ENCODE measurements around the gene SDR42E2.

Gene SDR42E2

DNA sequence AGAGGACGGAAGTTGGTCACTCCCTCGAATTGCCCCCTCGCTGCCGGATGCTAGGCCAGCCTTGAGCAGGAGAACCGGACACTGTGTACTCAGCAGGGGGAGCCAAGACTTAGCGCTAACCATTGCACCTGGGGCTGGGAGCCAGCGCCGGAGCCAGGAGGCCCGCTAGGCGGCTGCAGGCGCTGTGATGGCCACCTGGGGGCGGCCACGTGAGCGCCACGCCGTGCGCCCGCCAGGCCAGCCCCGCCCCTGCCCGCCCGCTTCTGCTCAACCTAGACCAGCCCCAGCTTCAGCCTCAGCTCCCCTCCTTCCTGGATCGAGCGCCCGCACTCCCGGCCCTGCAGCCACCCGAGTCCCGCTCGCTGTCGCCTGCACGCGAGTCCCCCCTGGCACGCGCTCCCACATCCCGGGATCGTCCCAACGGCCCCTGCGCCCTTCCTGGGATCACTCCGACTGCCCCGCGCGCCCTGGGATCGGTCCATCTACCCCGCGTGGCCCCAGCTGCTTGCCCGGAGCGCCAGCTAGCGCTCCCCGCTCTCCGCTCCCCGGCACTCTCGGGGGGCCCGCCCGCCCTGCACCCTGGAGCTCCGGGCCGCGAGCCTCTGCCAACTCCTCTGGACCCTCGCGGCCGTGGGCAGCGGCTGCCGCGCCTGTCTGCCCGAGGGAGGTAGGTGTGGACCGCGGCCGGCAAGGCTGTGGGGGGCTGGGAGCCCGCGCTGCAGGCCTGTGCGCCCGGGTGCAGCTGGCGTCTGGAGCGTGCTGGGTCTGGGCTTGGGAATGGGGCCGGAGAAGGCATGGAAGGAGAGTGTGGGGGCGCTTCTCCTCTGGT lies 43.9 kb downstream of the SDR42E2 start, which contains the start of gene EEF2K (continued):
- TF ChIP-seq, protein P1, sequence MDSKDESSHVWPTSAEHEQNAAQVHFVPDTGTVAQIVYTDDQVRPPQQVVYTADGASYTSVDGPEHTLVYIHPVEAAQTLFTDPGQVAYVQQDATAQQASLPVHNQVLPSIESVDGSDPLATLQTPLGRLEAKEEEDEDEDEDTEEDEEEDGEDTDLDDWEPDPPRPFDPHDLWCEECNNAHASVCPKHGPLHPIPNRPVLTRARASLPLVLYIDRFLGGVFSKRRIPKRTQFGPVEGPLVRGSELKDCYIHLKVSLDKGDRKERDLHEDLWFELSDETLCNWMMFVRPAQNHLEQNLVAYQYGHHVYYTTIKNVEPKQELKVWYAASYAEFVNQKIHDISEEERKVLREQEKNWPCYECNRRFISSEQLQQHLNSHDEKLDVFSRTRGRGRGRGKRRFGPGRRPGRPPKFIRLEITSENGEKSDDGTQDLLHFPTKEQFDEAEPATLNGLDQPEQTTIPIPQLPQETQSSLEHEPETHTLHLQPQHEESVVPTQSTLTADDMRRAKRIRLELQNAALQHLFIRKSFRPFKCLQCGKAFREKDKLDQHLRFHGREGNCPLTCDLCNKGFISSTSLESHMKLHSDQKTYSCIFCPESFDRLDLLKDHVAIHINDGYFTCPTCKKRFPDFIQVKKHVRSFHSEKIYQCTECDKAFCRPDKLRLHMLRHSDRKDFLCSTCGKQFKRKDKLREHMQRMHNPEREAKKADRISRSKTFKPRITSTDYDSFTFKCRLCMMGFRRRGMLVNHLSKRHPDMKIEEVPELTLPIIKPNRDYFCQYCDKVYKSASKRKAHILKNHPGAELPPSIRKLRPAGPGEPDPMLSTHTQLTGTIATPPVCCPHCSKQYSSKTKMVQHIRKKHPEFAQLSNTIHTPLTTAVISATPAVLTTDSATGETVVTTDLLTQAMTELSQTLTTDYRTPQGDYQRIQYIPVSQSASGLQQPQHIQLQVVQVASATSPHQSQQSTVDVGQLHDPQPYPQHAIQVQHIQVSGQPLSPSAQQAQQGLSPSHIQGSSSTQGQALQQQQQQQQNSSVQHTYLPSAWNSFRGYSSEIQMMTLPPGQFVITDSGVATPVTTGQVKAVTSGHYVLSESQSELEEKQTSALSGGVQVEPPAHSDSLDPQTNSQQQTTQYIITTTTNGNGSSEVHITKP (tag by site-specific recombination; IDR thresholded peaks at IDR 0.05): peak; percentile 94
- TF ChIP-seq ZNF10 (tag by site-specific recombination; IDR thresholded peaks at IDR 0.05) (peak; percentile 94), OVOL3 (tag by site-specific recombination; IDR thresholded peaks at IDR 0.05) (no peak), KLF1 (tag by site-specific recombination; IDR thresholded peaks at IDR 0.05) (peak; percentile 22; the same call in 1 of the 2 replicates), GLIS2 (tag by site-specific recombination; IDR thresholded peaks at IDR 0.05) (peak; percentile 77), ZNF184 (tag by site-specific recombination; IDR thresholded peaks at IDR 0.05) (peak; percentile 43; the same call in 1 of the 2 replicates), ZNF76 (tag by site-specific recombination; IDR thresholded peaks at IDR 0.05; ENCODE audit: borderline replicate concordance, low read depth) (peak; percentile 79), ZNF610 (tag by site-specific recombination; IDR thresholded peaks at IDR 0.05; ENCODE audit: borderline replicate concordance) (0 out of 2 replicates have a peak, but pooled peaks have one; percentile 47), KLF10 (tag by site-specific recombination; IDR thresholded peaks at IDR 0.05) (peak; percentile 72; the same call in 1 of the 2 replicates), ZNF501 (tag by site-specific recombination; IDR thresholded peaks at IDR 0.05) (0 out of 2 replicates have a peak, but pooled peaks have one; percentile 39), ZBTB7A (tag by site-specific recombination; IDR thresholded peaks at IDR 0.05; ENCODE audit: low read depth) (0 out of 2 replicates have a peak, but pooled peaks have one; percentile 62), ZEB2 (tag by site-specific recombination; IDR thresholded peaks at IDR 0.05) (peak; percentile 83), GLI4 (tag by site-specific recombination; IDR thresholded peaks at IDR 0.05) (peak; percentile 47; the same call in 1 of the 2 replicates)
- TF ChIP-seq, protein P2, sequence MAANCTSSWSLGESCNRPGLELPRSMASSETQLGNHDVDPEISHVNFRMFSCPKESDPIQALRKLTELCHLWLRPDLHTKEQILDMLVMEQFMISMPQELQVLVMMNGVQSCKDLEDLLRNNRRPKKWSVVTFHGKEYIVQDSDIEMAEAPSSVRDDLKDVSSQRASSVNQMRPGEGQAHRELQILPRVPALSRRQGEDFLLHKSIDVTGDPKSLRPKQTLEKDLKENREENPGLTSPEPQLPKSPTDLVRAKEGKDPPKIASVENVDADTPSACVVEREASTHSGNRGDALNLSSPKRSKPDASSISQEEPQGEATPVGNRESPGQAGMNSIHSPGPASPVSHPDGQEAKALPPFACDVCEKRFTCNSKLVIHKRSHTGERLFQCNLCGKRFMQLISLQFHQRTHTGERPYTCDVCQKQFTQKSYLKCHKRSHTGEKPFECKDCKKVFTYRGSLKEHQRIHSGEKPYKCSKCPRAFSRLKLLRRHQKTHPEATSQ (tag by site-specific recombination; IDR thresholded peaks at IDR 0.05): peak; percentile 18; the same call in 1 of the 2 replicates
- TF ChIP-seq, protein P3, sequence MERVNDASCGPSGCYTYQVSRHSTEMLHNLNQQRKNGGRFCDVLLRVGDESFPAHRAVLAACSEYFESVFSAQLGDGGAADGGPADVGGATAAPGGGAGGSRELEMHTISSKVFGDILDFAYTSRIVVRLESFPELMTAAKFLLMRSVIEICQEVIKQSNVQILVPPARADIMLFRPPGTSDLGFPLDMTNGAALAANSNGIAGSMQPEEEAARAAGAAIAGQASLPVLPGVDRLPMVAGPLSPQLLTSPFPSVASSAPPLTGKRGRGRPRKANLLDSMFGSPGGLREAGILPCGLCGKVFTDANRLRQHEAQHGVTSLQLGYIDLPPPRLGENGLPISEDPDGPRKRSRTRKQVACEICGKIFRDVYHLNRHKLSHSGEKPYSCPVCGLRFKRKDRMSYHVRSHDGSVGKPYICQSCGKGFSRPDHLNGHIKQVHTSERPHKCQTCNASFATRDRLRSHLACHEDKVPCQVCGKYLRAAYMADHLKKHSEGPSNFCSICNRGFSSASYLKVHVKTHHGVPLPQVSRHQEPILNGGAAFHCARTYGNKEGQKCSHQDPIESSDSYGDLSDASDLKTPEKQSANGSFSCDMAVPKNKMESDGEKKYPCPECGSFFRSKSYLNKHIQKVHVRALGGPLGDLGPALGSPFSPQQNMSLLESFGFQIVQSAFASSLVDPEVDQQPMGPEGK (tag by site-specific recombination; IDR thresholded peaks at IDR 0.05): peak; percentile 83
- TF ChIP-seq, protein P4, sequence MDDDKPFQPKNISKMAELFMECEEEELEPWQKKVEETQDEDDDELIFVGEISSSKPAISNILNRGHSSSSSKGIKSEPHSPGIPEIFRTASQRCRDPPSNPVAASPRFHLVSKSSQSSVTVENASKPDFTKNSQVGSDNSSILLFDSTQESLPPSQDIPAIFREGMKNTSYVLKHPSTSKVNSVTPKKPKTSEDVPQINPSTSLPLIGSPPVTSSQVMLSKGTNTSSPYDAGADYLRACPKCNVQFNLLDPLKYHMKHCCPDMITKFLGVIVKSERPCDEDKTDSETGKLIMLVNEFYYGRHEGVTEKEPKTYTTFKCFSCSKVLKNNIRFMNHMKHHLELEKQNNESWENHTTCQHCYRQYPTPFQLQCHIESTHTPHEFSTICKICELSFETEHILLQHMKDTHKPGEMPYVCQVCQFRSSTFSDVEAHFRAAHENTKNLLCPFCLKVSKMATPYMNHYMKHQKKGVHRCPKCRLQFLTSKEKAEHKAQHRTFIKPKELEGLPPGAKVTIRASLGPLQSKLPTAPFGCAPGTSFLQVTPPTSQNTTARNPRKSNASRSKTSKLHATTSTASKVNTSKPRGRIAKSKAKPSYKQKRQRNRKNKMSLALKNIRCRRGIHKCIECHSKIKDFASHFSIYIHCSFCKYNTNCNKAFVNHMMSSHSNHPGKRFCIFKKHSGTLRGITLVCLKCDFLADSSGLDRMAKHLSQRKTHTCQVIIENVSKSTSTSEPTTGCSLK (tag by site-specific recombination; IDR thresholded peaks at IDR 0.05): no peak
- TF ChIP-seq, protein P5, sequence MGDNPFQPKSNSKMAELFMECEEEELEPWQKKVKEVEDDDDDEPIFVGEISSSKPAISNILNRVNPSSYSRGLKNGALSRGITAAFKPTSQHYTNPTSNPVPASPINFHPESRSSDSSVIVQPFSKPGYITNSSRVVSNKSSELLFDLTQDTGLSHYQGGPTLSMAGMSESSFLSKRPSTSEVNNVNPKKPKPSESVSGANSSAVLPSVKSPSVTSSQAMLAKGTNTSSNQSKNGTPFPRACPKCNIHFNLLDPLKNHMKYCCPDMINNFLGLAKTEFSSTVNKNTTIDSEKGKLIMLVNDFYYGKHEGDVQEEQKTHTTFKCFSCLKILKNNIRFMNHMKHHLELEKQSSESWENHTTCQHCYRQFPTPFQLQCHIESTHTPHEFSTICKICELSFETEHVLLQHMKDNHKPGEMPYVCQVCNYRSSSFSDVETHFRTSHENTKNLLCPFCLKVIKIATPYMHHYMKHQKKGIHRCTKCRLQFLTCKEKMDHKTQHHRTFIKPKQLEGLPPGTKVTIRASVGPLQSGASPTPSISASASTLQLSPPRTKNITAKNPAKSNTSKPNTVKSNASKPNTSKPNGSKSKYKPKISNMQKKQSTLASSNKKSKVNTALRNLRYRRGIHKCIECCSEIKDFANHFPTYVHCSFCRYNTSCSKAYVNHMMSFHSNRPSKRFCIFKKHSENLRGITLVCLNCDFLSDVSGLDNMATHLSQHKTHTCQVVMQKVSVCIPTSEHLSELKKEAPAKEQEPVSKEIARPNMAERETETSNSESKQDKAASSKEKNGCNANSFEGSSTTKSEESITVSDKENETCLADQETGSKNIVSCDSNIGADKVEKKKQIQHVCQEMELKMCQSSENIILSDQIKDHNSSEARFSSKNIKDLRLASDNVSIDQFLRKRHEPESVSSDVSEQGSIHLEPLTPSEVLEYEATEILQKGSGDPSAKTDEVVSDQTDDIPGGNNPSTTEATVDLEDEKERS (tag by site-specific recombination; IDR thresholded peaks at IDR 0.05): no peak
- TF ChIP-seq, protein P6, sequence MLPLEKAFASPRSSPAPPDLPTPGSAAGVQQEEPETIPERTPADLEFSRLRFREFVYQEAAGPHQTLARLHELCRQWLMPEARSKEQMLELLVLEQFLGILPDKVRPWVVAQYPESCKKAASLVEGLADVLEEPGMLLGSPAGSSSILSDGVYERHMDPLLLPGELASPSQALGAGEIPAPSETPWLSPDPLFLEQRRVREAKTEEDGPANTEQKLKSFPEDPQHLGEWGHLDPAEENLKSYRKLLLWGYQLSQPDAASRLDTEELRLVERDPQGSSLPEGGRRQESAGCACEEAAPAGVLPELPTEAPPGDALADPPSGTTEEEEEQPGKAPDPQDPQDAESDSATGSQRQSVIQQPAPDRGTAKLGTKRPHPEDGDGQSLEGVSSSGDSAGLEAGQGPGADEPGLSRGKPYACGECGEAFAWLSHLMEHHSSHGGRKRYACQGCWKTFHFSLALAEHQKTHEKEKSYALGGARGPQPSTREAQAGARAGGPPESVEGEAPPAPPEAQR (tag by site-specific recombination; IDR thresholded peaks at IDR 0.05): no peak
- TF ChIP-seq, protein P7, sequence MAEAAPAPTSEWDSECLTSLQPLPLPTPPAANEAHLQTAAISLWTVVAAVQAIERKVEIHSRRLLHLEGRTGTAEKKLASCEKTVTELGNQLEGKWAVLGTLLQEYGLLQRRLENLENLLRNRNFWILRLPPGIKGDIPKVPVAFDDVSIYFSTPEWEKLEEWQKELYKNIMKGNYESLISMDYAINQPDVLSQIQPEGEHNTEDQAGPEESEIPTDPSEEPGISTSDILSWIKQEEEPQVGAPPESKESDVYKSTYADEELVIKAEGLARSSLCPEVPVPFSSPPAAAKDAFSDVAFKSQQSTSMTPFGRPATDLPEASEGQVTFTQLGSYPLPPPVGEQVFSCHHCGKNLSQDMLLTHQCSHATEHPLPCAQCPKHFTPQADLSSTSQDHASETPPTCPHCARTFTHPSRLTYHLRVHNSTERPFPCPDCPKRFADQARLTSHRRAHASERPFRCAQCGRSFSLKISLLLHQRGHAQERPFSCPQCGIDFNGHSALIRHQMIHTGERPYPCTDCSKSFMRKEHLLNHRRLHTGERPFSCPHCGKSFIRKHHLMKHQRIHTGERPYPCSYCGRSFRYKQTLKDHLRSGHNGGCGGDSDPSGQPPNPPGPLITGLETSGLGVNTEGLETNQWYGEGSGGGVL (tag by site-specific recombination; IDR thresholded peaks at IDR 0.05): 0 out of 2 replicates have a peak, but pooled peaks have one; percentile 31
- TF ChIP-seq, protein P8, sequence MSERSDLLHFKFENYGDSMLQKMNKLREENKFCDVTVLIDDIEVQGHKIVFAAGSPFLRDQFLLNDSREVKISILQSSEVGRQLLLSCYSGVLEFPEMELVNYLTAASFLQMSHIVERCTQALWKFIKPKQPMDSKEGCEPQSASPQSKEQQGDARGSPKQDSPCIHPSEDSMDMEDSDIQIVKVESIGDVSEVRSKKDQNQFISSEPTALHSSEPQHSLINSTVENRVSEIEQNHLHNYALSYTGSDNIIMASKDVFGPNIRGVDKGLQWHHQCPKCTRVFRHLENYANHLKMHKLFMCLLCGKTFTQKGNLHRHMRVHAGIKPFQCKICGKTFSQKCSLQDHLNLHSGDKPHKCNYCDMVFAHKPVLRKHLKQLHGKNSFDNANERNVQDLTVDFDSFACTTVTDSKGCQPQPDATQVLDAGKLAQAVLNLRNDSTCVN (tag by site-specific recombination; optimal IDR thresholded peaks at IDR 0.05): peak; percentile 98

Data from HEK293 (cell line).